Liver (tissue), 9 donors: ENCODE results near the gene RAX2. TPM values are rescaled to one million over a fixed set of nuclear protein-coding genes. Genes with fewer than 3 reads are reported as not detected.

Experiments
- DNase-seq: peaks from one replicate; pipeline ENCODE4 v3.0.0-alpha.2; 2017; ENCODE audit warnings: low spot score
- H3K27ac ChIP-seq, 2 donors: one replicate each; pipeline ENCODE4 v1.7.0; 2013; ENCODE audit warnings: inconsistent platforms in 2 of 2, low read length in 2 of 2, control low read depth in 1 of 2, low read depth in 1 of 2, mild to moderate bottlenecking in 1 of 2
- H3K27me3 ChIP-seq, 4 donors: one replicate each; pipeline versions ENCODE4 v1.6.1 to v1.7.0; 2013; ENCODE audit warnings: low read length in 3 of 4, inconsistent platforms in 1 of 4, mild to moderate bottlenecking in 1 of 4, moderate library complexity in 1 of 4; ENCODE audit not compliant: control insufficient read depth in 4 of 4, insufficient read depth in 4 of 4
- H3K36me3 ChIP-seq, 4 donors: one replicate each; pipeline versions ENCODE4 v1.6.1 to v1.7.0; 2013; ENCODE audit warnings: low read length in 3 of 4, mild to moderate bottlenecking in 3 of 4, low read depth in 1 of 4, moderate library complexity in 1 of 4; ENCODE audit not compliant: control insufficient read depth in 4 of 4, insufficient read depth in 3 of 4
- H3K4me1 ChIP-seq, 4 donors: one replicate each; pipeline versions ENCODE4 v1.6.1 to v1.7.0; 2013; ENCODE audit warnings: low read length in 3 of 4, mild to moderate bottlenecking in 3 of 4, moderate library complexity in 1 of 4; ENCODE audit not compliant: control insufficient read depth in 4 of 4, insufficient read depth in 4 of 4
- H3K4me3 ChIP-seq, 3 donors: one replicate each; pipeline versions ENCODE4 v1.6.1 to v1.7.0; 2013; ENCODE audit warnings: low read length in 3 of 3, control low read depth in 1 of 3, low read depth in 1 of 3, mild to moderate bottlenecking in 1 of 3
- H3K9ac ChIP-seq, 2 donors: one replicate each; pipeline ENCODE4 v1.7.0; 2013; ENCODE audit warnings: low read length in 2 of 2, mild to moderate bottlenecking in 2 of 2, moderate library complexity in 2 of 2, control low read depth in 1 of 2, low read depth in 1 of 2
- H3K9me3 ChIP-seq, 4 donors: one replicate each; pipeline versions ENCODE4 v1.6.1 to v1.7.0; 2013; ENCODE audit warnings: low read length in 3 of 4; ENCODE audit not compliant: control insufficient read depth in 4 of 4
- EGR1 ChIP-seq, 2 donors: IDR thresholded peaks; 2 replicates each; pipeline ENCODE4 v1.6.1; 2016 to 2018; ENCODE audit warnings: antibody characterized with exemption in 2 of 2, low read depth in 2 of 2
- FOXA1 ChIP-seq: IDR thresholded peaks from 2 replicates; pipeline ENCODE4 v1.6.1; 2016; ENCODE audit warnings: antibody characterized with exemption
- FOXA2 ChIP-seq: IDR thresholded peaks from 2 replicates; pipeline ENCODE4 v1.6.1; 2016; ENCODE audit warnings: antibody characterized with exemption
- GABPA ChIP-seq, 2 donors: IDR thresholded peaks in 1 of 2; conservative IDR thresholded peaks in 1 of 2; 2 replicates each; pipeline ENCODE4 v1.6.1; 2016; ENCODE audit warnings: antibody characterized with exemption in 2 of 2, mild to moderate bottlenecking in 1 of 2, moderate library complexity in 1 of 2
- HNF4A ChIP-seq, 2 donors: conservative IDR thresholded peaks; 2 replicates each; pipeline ENCODE4 v1.6.1; 2016; ENCODE audit warnings: antibody characterized with exemption in 2 of 2, mild to moderate bottlenecking in 2 of 2
- HNF4G ChIP-seq: IDR thresholded peaks from 2 replicates; pipeline ENCODE4 v1.6.1; 2016; ENCODE audit warnings: antibody characterized with exemption
- JUND ChIP-seq, 2 donors: IDR thresholded peaks; 2 replicates each; pipeline ENCODE4 v1.6.1; 2016; ENCODE audit warnings: antibody characterized with exemption in 2 of 2
- NR2F2 ChIP-seq: IDR thresholded peaks from 2 replicates; pipeline ENCODE4 v1.6.1; 2016; ENCODE audit warnings: antibody characterized with exemption
- RAD21 ChIP-seq, 2 donors: IDR thresholded peaks; 2 replicates each; pipeline ENCODE4 v1.6.1; 2016; ENCODE audit warnings: antibody characterized with exemption in 2 of 2, mild to moderate bottlenecking in 2 of 2
- RXRA ChIP-seq, 2 donors: IDR thresholded peaks; 2 replicates each; pipeline ENCODE4 v1.6.1; 2017 to 2018; ENCODE audit warnings: antibody characterized with exemption in 2 of 2, mild to moderate bottlenecking in 1 of 2
- SP1 ChIP-seq: IDR thresholded peaks from 2 replicates; pipeline ENCODE4 v1.6.1; 2018; ENCODE audit warnings: antibody characterized with exemption, mild to moderate bottlenecking
- TAF1 ChIP-seq: conservative IDR thresholded peaks from 2 replicates; pipeline ENCODE4 v1.6.1; 2016; ENCODE audit warnings: antibody characterized with exemption, mild to moderate bottlenecking
- YY1 ChIP-seq: IDR thresholded peaks from 2 replicates; pipeline ENCODE4 v1.6.1; 2016; ENCODE audit warnings: antibody characterized with exemption, mild to moderate bottlenecking
- WGBS: extraction: QIAGEN DNeasy Blood & Tissue Kit; methylation state at CpG from one replicate; pipeline ENCODE4 v1.1.7; 2013; 5-methylcytosine and 5-hydroxymethylcytosine counted together
- polyA plus RNA-seq, 2 donors: library from polyadenylated mRNA; stranded (reverse) in 1 of 2; unstranded in 1 of 2; fragments of 200-250 nt in 1 of 2; fragments of >200 nt in 1 of 2; fragmentation: Nextera tagmentation in 1 of 2; extraction: Ambion mirVana in 1 of 2; gene quantifications; one replicate each; pipeline versions ENCODE4 v1.2.1 to v1.2.3, GENCODE V29; 2013 to 2015
- total RNA-seq, 2 donors: library from RNA; depleted of rRNA; stranded (reverse); fragments of >200 nt; gene quantifications; one replicate each; pipeline ENCODE4 v1.2.3, GENCODE V29; 2014
- TF ChIP-seq, protein P1 (sequence below): IDR thresholded peaks from 2 replicates; pipeline ENCODE4 v1.6.1; 2016; ENCODE audit warnings: antibody characterized with exemption
- TF ChIP-seq, protein P2 (sequence below): IDR thresholded peaks from 2 replicates; pipeline ENCODE4 v1.6.1; 2016; ENCODE audit warnings: antibody characterized with exemption
- TF ChIP-seq, protein P3 (sequence below): IDR thresholded peaks from 2 replicates; pipeline ENCODE4 v1.6.1; 2016; ENCODE audit warnings: antibody characterized with exemption, mild to moderate bottlenecking
- TF ChIP-seq, protein P4 (sequence below): fragments of 150-350 bp; IDR thresholded peaks from 2 replicates; pipeline ENCODE4 v1.5.1; 2017; ENCODE audit warnings: improper control_type of control experiment, low read depth, low read length; ENCODE audit not compliant: missing input control
- donor health status: healthy.
- donor health status: healthy.
- donor health status: healthy.
- donor health status: healthy.
- donor health status: healthy.

The RAX2 gene
- total and polyA plus RNA-seq, 4 donors = not detected

DNA sequence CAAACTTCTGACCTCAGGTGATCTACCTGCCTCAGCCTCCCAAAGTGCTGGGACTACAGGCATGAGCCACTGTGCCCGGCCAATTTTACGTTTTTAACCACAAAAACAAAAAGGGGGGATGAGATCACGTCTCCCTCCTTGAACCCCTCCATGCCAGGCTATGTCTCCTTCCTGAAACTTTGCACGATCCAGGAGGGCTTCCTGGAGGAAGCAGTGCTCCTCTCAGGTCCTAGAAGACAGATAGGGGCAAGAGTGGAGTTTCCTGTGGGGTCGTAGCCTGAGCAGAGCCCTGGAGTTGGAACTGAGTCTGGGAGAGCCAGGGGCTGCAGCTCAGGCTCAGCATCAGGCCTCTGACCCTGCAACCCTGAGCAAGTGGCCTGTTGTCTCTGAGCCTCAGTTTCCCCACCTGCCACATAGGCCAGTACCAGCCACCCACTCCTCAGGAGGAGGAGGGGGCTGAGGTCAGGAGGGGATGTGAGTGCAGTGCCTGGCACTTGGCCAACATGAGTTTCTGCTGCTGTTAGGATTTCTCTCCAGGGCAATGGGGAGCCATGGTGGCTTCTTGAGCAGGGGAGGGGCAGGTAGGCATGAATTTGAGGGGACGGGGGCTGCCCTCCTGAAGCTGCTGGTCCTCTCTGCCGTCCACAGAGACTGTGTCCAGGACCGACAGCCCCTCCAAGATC, 26.5 kb downstream of the RAX2 start:
- Histone ChIP-seq H3K4me1 (peaks cover 0 to 5% (median 2%) of the 10 kb centered on the region in 4 donors), H3K9me3 (no peaks in the 10 kb centered on the region), H3K9ac (no peak overlapping the region), H3K36me3 (peaks cover 6 to 14% (median 8%) of the 10 kb centered on the region in 4 donors), H3K4me3 (no peak overlapping the region), H3K27ac (no peak overlapping the region), H3K27me3 (no peaks in the 10 kb centered on the region)
- no peak for TF ChIP-seq TAF1
- TF ChIP-seq NR2F2 = no peak
- TF ChIP-seq, protein P1, sequence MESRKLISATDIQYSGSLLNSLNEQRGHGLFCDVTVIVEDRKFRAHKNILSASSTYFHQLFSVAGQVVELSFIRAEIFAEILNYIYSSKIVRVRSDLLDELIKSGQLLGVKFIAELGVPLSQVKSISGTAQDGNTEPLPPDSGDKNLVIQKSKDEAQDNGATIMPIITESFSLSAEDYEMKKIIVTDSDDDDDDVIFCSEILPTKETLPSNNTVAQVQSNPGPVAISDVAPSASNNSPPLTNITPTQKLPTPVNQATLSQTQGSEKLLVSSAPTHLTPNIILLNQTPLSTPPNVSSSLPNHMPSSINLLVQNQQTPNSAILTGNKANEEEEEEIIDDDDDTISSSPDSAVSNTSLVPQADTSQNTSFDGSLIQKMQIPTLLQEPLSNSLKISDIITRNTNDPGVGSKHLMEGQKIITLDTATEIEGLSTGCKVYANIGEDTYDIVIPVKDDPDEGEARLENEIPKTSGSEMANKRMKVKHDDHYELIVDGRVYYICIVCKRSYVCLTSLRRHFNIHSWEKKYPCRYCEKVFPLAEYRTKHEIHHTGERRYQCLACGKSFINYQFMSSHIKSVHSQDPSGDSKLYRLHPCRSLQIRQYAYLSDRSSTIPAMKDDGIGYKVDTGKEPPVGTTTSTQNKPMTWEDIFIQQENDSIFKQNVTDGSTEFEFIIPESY = no peak
- no peak for TF ChIP-seq RXRA (IDR thresholded peaks at IDR 0.05)
- no peak for TF ChIP-seq JUND (IDR thresholded peaks at IDR 0.05)
- TF ChIP-seq EGR1 (IDR thresholded peaks at IDR 0.05; ENCODE audit: low read depth in 2 of 2) = no peak
- TF ChIP-seq GABPA (IDR thresholded peaks at IDR 0.05 in 1 of 2, conservative IDR thresholded peaks at IDR 0.05 in 1 of 2) = no peak
- TF ChIP-seq, protein P2, sequence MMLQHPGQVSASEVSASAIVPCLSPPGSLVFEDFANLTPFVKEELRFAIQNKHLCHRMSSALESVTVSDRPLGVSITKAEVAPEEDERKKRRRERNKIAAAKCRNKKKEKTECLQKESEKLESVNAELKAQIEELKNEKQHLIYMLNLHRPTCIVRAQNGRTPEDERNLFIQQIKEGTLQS = no peak
- TF ChIP-seq FOXA2 = no peak
- TF ChIP-seq HNF4A (conservative IDR thresholded peaks at IDR 0.05) = no peak
- TF ChIP-seq, protein P3, sequence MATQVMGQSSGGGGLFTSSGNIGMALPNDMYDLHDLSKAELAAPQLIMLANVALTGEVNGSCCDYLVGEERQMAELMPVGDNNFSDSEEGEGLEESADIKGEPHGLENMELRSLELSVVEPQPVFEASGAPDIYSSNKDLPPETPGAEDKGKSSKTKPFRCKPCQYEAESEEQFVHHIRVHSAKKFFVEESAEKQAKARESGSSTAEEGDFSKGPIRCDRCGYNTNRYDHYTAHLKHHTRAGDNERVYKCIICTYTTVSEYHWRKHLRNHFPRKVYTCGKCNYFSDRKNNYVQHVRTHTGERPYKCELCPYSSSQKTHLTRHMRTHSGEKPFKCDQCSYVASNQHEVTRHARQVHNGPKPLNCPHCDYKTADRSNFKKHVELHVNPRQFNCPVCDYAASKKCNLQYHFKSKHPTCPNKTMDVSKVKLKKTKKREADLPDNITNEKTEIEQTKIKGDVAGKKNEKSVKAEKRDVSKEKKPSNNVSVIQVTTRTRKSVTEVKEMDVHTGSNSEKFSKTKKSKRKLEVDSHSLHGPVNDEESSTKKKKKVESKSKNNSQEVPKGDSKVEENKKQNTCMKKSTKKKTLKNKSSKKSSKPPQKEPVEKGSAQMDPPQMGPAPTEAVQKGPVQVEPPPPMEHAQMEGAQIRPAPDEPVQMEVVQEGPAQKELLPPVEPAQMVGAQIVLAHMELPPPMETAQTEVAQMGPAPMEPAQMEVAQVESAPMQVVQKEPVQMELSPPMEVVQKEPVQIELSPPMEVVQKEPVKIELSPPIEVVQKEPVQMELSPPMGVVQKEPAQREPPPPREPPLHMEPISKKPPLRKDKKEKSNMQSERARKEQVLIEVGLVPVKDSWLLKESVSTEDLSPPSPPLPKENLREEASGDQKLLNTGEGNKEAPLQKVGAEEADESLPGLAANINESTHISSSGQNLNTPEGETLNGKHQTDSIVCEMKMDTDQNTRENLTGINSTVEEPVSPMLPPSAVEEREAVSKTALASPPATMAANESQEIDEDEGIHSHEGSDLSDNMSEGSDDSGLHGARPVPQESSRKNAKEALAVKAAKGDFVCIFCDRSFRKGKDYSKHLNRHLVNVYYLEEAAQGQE = no peak
- no peak for TF ChIP-seq YY1
- TF ChIP-seq HNF4G = no peak
- no peak for DNase-seq
- 75% methylated on average over 8 of the region's 8 CpGs for WGBS

DNA sequence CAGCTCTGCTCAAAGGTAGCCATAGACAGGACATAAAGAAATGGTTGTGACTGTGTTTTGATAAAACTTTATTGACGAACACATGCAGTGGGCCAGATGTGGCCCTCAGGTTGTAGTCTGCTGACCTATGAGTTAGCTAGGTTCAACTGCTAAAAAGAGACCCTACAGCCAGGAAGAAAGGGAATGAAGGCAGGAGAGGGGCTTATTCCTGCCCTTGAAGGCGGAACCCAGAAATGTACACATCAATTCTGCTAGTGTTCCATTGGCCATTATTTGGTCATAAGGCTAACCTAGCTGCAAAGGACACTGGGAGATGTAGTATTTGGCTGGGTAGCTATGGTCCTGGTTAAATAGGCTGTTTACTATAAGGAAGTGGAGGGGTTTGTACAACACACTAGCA, 28.5 kb downstream of the RAX2 start:
- H3K4me3 ChIP-seq = no peak overlapping the region
- H3K27ac ChIP-seq = no peak overlapping the region
- H3K36me3 ChIP-seq = peaks cover 0 to 8% (median 5%) of the 10 kb centered on the region in 4 donors
- H3K9ac ChIP-seq = no peak overlapping the region
- peaks cover 0 to 5% (median 2%) of the 10 kb centered on the region in 4 donors for H3K4me1 ChIP-seq
- H3K9me3 ChIP-seq = no peaks in the 10 kb centered on the region
- WGBS = 95% methylated on average over 2 of the region's 2 CpGs
- DNase-seq = no peak
- no peaks in the 10 kb centered on the region for H3K27me3 ChIP-seq
- TF ChIP-seq, protein P4, sequence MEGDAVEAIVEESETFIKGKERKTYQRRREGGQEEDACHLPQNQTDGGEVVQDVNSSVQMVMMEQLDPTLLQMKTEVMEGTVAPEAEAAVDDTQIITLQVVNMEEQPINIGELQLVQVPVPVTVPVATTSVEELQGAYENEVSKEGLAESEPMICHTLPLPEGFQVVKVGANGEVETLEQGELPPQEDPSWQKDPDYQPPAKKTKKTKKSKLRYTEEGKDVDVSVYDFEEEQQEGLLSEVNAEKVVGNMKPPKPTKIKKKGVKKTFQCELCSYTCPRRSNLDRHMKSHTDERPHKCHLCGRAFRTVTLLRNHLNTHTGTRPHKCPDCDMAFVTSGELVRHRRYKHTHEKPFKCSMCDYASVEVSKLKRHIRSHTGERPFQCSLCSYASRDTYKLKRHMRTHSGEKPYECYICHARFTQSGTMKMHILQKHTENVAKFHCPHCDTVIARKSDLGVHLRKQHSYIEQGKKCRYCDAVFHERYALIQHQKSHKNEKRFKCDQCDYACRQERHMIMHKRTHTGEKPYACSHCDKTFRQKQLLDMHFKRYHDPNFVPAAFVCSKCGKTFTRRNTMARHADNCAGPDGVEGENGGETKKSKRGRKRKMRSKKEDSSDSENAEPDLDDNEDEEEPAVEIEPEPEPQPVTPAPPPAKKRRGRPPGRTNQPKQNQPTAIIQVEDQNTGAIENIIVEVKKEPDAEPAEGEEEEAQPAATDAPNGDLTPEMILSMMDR = no peak
- TF ChIP-seq RAD21 (IDR thresholded peaks at IDR 0.05) (no peak), FOXA1 (no peak), HNF4A (conservative IDR thresholded peaks at IDR 0.05) (no peak), JUND (IDR thresholded peaks at IDR 0.05) (no peak), FOXA2 (no peak), EGR1 (IDR thresholded peaks at IDR 0.05; ENCODE audit: low read depth in 2 of 2) (no peak), SP1 (no peak), YY1 (no peak), RXRA (IDR thresholded peaks at IDR 0.05) (no peak), TAF1 (no peak), HNF4G (no peak)
- TF ChIP-seq, protein P1 = no peak
- TF ChIP-seq, protein P2 = no peak
- TF ChIP-seq, protein P3 = no peak
